Stimulated activated CD4-positive, alpha-beta T cell treated with anti-CD3 and anti-CD28 coated beads, Interleukin-4, amount 100 ng/mL, for 48 hours (primary cell): Measurements from ENCODE around the gene TGFBR2.

Source experiments
- DNase-seq, 2 donors: peaks; one replicate each; pipeline ENCODE4 v3.0.0-alpha.2; 2020; ENCODE audit warnings: low read depth in 2 of 2

The TGFBR2 gene

DNA sequence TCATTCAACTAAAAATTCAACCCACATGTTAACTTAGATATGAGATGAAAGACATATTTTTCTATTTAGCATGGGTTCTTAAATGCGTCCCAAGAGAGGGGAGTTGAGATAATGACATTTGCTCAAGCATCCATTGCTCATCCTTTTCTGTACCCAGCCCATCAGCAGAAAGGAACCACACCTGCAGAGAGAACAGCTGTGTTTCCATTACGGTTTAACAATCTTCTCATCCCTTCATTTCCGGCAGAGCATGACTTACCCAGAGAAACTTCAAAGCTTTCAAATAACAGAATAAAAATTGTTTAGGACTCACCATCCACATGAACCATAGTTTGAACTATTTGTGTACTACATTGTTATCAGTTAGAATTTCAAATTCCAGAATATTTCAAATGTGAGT is 113.1 kb downstream of the TGFBR2 start:
- no peak for DNase-seq

DNA sequence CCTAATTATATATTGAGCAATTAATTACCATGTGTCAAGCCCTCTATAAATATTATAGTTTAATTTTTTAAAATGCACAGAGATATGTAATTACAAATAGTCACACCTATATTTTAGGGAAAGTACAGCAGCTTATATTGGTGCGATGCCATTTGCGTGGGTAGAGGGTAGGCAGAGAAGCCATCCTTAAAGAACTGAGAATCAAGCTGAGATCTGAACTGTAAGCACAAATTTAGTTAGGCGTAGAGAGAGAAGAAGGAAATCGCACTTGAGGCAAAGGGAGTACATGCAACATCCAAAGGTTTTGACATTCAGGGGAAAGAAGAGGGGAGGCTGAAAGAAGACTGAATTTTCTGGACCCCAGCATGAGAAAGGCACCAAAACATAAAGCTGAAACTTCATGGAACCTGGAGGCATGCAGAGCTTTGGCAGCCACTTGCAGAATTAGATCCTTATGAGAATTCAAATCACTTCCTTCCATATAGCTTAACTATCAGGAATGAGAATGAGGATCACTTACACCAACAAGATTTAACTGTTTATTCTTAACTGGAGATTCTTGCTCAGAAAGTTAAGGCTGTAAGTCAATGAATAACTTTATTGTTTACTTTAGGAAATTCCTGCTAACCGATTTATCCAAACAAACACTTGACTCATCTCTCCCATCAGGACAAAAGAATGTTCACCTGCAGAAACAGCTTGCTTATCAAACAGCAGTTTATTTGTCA is 114.3 kb downstream of the TGFBR2 start:
- no peak for DNase-seq

DNA sequence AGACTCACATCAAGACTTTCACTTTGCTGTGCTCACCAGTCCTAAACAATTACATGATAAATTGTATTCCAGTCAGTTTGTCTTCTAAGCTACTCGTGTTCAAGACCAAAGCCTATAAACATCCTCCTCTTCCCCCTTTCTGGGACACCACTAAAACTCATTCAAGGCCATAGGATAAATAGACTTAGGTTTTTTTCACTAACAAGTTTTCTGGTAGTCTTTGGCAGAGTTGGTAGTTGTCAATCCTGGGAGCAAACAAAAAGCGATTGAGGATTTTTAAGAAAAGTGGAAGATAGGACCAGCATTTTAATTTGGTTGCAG is 114.9 kb downstream of the TGFBR2 start:
- DNase-seq, result no peak

DNA sequence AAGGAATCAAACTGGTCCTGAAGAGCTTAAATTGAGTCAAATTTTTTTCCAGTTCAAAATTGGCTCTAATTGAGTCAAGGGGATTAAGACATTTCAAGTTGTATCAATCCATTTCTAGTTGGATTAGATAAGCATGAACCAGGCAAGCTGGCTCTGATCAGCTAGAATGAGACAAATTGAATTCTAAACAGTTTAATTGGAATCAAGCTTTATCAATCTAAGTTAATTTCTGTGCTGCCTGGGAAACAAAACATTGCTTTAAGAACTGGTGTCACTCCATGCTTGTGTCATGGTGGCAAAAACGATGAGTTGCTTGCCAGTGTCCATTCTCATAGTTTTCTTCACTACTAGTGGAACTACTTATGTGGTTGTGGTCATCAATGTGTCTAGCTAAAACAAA is 116.8 kb downstream of the TGFBR2 start:
- no peak for DNase-seq

DNA sequence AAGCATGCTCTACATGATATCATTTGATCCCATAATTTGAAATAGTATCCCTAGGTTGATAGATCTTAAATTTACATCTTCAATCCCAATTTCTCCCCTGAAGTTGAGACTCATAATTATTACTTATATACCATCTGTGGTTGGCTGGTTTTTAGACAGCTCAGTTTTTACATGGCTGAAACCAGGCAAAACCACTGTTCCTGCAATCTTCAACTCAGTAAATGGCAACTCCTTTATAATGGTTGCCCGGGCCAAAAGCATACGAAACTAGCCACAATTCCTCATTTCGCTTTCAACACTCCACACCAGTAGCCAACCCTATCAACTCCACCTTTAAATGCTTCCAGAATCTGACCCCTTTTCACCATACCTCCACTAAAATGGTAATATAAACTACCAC is 118.5 kb downstream of the TGFBR2 start:
- no peak for DNase-seq

DNA sequence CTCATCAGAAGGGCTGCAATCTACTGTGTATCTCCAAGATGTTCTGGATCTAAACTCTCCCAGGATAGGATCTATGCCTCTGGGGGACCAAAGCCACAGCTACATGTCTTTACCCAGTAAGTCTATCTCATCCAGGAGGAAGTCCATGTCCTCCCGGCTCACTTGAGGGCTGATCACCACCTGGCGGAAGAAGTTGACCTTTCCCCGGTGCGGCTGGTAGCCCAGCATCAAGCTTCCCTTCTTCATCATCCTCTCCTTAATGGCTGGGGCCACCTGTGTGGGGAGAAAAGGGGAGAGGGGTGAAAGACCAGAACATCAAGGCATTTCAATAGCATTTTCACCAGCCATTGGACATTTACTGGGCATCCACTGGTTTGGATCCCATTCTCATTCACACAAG is 121.7 kb downstream of the TGFBR2 start:
- no peak for DNase-seq

DNA sequence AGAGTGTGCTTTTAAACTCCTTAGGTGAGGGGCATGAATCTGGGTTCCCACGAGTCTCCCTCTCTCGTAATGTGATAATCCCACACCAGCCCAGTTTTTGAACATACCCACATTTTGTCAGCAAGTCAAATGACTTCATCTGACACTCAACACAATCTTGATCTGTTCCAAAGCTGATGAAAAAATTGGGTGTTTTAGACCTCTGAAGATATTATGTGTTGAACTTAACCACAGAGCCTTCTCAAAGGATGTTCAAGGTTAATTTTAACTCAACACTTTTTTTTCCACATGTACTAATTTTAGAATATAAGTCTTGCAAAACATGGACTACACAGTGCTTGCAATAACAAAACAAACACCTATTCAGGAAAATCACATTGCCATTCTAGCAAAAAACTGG is 123.1 kb downstream of the TGFBR2 start:
- DNase-seq, result no peak

DNA sequence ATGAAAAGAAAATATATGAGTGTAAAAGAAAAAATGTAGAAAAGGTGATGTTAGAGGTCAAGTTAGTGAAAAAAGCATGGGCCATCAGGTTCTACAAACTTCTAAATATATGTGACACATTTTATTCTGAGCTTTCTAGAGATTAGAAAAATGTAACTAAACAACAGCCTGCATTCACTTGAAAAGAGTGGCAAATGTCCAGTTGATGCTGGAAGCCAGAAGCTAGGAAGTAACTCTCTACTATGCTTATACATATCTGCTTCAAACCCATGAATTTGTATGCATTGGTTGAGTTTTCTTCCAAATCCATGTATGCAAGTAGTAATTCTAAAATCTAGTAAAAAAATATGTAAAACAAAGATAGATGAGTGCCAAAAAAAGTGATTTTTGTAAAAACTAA is 123.5 kb downstream of the TGFBR2 start:
- DNase-seq, result no peak

DNA sequence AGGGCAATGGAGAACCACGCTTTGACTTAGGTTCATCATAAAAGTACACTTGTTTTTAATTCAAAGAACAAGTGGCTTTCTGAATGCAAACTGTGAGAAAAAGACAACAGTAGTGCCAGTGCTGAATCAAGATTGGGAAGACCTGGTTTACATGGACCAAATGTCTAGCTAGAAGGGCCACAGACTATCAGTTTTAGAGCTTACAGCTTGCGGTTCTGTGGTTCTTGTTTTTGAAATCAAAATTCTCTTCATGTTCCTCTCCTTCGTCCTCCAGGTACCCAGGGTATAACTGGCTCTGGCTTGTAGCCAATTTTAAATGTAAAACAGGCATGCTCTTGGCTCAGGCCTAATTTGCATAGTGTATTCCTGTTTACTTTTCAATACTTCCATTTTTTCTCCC is 124.6 kb downstream of the TGFBR2 start:
- no peak for DNase-seq

DNA sequence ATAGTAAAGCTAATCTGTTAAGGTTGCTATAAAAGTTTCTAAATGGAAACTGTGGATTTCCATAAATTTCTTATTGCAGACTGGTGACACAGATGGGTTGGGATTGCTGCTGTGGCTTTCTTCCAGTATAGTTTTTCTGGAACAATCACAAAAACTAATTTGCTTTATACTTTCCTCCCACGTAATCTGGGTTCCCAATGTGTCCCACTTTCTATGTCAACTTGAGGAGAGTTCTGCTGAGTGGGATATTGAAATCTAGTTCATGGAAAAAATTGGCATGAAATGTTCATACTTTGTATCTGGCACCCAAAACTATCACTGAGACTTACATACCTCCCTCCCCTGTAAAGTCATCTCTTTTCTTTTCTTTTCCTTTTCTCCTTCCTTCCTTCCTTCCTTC is 126.8 kb downstream of the TGFBR2 start:
- DNase-seq, result no peak

DNA sequence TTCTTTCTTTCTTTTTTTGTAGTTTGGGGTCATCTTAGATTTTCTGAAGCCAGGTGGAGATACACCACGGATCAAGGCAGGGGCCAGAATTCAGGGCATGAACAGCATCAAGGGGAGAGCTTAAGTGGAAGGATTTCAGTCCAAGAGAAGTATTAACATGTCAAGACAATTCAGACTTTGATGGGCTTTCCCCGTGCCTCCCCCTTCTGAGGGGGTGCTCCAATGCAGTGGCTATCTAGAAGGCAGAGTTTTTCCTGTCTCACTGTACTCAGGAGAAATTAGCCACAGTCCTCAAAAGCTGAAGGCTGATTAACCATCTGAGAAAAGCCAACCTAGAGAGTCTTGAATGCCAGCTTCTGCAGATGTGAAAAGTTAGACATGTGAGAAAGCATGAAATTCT is 127.3 kb downstream of the TGFBR2 start:
- no peak for DNase-seq

DNA sequence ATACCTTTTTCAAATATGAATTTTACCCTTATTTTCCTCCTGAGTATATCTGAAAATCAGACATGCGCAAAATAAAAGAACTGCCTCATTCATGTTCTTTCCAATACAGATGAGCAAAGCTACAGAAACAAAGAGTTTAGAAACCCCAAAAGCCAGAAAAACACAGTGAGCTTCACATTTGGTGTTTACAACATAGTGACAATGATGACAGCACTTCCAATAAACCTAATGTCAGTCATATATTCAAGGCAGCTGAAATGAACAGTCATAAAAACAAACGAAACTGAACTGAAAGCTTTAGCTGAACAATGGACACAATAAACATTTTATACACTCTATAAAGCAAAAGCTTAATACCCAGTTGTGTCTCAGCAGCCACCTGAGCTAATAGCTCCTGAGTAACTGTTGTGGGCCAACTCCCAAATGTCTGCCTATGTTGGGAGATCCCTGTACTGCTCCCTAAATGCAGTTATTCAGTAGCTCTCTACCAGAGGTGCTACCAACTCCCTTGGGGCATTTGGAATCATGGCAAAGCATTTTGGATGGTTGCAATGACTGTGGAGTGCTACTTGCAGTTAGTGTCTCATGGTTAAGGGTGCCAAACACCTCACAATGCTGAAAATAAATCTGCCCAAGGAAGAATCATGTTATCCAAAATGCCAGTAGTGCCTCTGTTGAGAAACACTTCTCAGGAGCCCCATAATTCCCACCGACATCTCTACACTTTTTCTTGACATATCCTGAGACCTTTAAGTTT is 131.5 kb downstream of the TGFBR2 start:
- no peak for DNase-seq

DNA sequence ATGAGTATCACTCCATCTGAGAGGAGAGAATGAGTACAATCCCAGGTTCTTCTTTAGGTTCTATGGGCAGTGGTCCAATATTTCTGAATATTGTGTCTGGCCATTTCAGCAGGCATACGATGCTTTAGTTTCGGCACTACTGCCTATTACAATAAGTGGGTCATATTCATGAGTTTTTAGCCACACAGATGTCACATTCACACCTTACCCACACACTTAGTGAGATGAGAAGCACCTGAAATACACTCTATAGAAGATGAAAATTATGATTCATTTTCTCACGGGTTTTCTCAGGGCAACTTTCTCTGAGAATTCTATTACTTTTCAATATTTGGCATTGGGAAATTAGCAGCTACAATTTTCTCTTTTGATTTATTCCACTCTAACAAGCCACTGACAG is 132.2 kb downstream of the TGFBR2 start:
- DNase-seq, result no peak

DNA sequence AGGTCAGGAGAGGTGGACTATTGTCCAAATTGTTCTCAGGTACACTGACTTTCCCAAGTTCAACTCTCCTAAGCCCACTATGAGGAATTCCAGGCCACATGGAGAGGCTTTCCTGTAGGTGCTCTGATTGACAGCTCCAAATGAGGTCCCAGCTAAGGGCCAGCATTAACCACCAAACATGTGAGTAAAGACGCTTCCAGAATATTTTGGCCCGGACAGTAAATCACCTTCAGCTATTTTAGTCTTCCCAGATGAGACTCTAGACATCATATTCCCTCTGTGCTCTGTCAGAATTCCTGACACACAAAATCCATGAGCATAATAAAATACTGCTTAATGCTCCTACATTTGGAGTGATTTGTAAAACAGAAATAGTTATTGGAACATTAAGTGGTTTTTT is 135.5 kb downstream of the TGFBR2 start:
- no peak for DNase-seq

DNA sequence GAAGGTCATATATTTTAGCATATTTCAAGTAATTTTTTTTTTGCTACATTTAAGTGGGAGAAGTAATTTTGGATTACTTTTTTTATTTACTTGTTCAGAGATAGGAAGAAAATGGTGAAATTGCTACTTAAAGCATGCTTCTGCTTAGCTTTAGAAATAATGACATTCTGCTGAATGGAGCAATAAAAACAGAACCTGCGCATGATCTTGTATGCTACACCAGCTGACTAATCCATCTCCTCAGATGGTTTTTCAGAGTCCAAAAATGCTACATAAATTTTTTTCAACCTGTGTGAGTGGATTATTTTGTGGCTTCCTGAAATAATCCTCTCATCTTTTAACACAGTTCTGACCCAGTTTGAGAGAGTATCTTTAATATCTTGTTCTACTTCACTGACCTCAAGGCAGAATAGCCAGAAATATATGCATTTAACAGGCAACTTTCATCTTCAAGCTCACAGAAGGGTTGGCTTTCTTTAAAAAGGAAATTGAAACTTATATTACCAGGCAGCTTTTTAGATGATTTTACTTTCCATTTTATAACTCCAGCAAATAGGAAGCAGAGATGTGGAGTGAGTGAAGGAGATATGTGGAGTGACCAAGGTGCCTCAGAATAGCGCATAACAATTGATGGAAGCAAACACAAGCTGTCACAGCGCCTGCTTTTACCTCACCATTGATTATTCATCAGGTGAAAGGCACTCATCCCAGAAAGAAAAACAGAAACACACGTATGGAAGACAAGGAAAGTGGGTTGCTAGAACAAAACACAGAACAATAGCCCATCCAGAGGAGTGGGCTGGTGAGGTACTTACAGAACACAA is 136.6 kb downstream of the TGFBR2 start:
- no peak for DNase-seq
